Limb (tissue), 2 donors: Measurements from ENCODE around the gene RNGTT.
"Not testable (repeated sequence)": the region's sequence is repeated elsewhere in the genome, so short reads cannot be mapped to it uniquely, and the experiment has no call there.

Experiments used
- DNase-seq, 2 donors: peaks; one replicate each; pipeline ENCODE4 v3.0.0-alpha.2; 2016; ENCODE audit errors: extremely low spot score in 2 of 2

RNGTT gene

GRCh38 chr6:88814909-88815308 lies 148.5 kb downstream of the RNGTT start:
- DNase-seq: no peak

GRCh38 chr6:88813045-88813444 lies 150.4 kb downstream of the RNGTT start:
- DNase-seq: no peak

GRCh38 chr6:88810701-88811100 lies 152.7 kb downstream of the RNGTT start:
- no peak for DNase-seq

GRCh38 chr6:88810089-88810488 lies 153.3 kb downstream of the RNGTT start:
- no peak for DNase-seq

- no peak for DNase-seq
These were observed 155.0 kb downstream of the RNGTT start for GRCh38 chr6:88808381-88808780.

GRCh38 chr6:88807622-88808021 lies 155.8 kb downstream of the RNGTT start:
- DNase-seq: no peak

GRCh38 chr6:88806728-88807127 lies 156.7 kb downstream of the RNGTT start:
- no peak for DNase-seq

GRCh38 chr6:88804701-88805100 lies 158.7 kb downstream of the RNGTT start:
- no peak for DNase-seq

GRCh38 chr6:88785478-88785877 lies 177.9 kb downstream of the RNGTT start:
- DNase-seq: peak in 1 of 2 donors; percentile 7

- peak; percentile 48 to 50 for DNase-seq
These were observed 182.6 kb downstream of the RNGTT start for GRCh38 chr6:88780714-88781389.

GRCh38 chr6:88775866-88776571 lies 187.4 kb downstream of the RNGTT start:
- DNase-seq: no peak

- DNase-seq: not testable (repeated sequence)
These were observed 195.3 kb downstream of the RNGTT start for GRCh38 chr6:88768114-88768513.

- DNase-seq: no peak
These were observed 199.3 kb downstream of the RNGTT start for GRCh38 chr6:88764081-88764480.

- no peak for DNase-seq
These were observed 200.3 kb downstream of the RNGTT start for GRCh38 chr6:88763160-88763559.

GRCh38 chr6:88761237-88762031 lies 202.0 kb downstream of the RNGTT start:
- no peak for DNase-seq

- DNase-seq: no peak
These were observed 203.3 kb downstream of the RNGTT start for GRCh38 chr6:88760091-88760490.

- no peak for DNase-seq
These were observed 212.5 kb downstream of the RNGTT start for GRCh38 chr6:88750936-88751335.

GRCh38 chr6:88749849-88750248 lies 213.6 kb downstream of the RNGTT start:
- DNase-seq: no peak

GRCh38 chr6:88748141-88748540 lies 215.3 kb downstream of the RNGTT start:
- DNase-seq: no peak

GRCh38 chr6:88741939-88742338 lies 221.5 kb downstream of the RNGTT start:
- DNase-seq: no peak

- no peak for DNase-seq
These were observed 222.3 kb downstream of the RNGTT start for GRCh38 chr6:88741071-88741470.

- no peak for DNase-seq
These were observed 228.9 kb downstream of the RNGTT start for GRCh38 chr6:88734544-88734943.
